HG03460 (cell line): Measurements from ENCODE around the gene SLC3A2.
A peak's percentile ranks its signal among the peaks of the same experiment; 100 is the strongest.
"Not testable (repeated sequence)": the region's sequence is repeated elsewhere in the genome, so short reads cannot be mapped to it uniquely, and the experiment has no call there.

Source experiments
- ATAC-seq: cut with Tn5 transposase; IDR thresholded peaks from one replicate; pipeline ENCODE4 v1.9.1; 2021; ENCODE audit not compliant: unreplicated experiment

The SLC3A2 gene

GRCh38 chr11:62880803-62881578, at the start of gene SLC3A2:
SLC3A2 (plus strand) TSS chr11:62880896; CDS start chr11:62881024, 128 bp downstream.
- ATAC-seq, result peak; percentile 71

- ATAC-seq, result no peak
Measured at GRCh38 chr11:62830904-62831519, 49.7 kb upstream of the SLC3A2 start.

GRCh38 chr11:62831520-62832335, 49.0 kb upstream of the SLC3A2 start, which contains the start of gene STX5:
STX5 (minus strand) TSS chr11:62832051; CDS start chr11:62831243, 808 bp downstream.
- ATAC-seq, result peak; percentile 84

- ATAC-seq, result peak; percentile 3
Measured at GRCh38 chr11:62832336-62833234, 48.1 kb upstream of the SLC3A2 start, which contains the start of gene TEX54. TEX54 (minus strand) TSS chr11:62832841.

GRCh38 chr11:62835336-62835735, 45.4 kb upstream of the SLC3A2 start:
- ATAC-seq, result no peak

GRCh38 chr11:62839050-62839945, 41.4 kb upstream of the SLC3A2 start, which contains the start of gene WDR74:
WDR74 (minus strand) TSS chr11:62839590; CDS start chr11:62839570, 20 bp downstream.
- ATAC-seq, result peak; percentile 49

- not testable (repeated sequence) for ATAC-seq
Measured at GRCh38 chr11:62840721-62841360, 39.9 kb upstream of the SLC3A2 start.

- peak; percentile 52 for ATAC-seq
Measured at GRCh38 chr11:62841361-62842170, 39.1 kb upstream of the SLC3A2 start.

- ATAC-seq, result no peak
Measured at GRCh38 chr11:62842171-62842741, 38.4 kb upstream of the SLC3A2 start.

GRCh38 chr11:62842891-62843290, 37.8 kb upstream of the SLC3A2 start:
- not testable (repeated sequence) for ATAC-seq

GRCh38 chr11:62843466-62843865, 37.2 kb upstream of the SLC3A2 start:
- no peak for ATAC-seq

- no peak for ATAC-seq
Measured at GRCh38 chr11:62844154-62844553, 36.5 kb upstream of the SLC3A2 start.

GRCh38 chr11:62846177-62846576, 34.5 kb upstream of the SLC3A2 start:
- no peak for ATAC-seq

GRCh38 chr11:62847767-62848314, 32.9 kb upstream of the SLC3A2 start:
- ATAC-seq, result no peak

- ATAC-seq, result no peak
Measured at GRCh38 chr11:62850911-62851806, 29.5 kb upstream of the SLC3A2 start.

- ATAC-seq, result no peak
Measured at GRCh38 chr11:62851807-62852522, 28.7 kb upstream of the SLC3A2 start.
